Activated T-helper 1 cell treated with anti-CD3 and anti-CD28 coated beads, Interleukin-2, amount 50 U/mL, for 16 hours (primary cell): ENCODE measurements around the gene ZNRF4.
"Not testable (repeated sequence)": the region's sequence is repeated elsewhere in the genome, so short reads cannot be mapped to it uniquely, and the experiment has no call there.

Source experiments
- DNase-seq, 2 donors: peaks; one replicate each; pipeline ENCODE4 v3.0.0-alpha.2; 2020; ENCODE audit warnings: low read depth in 1 of 2, low spot score in 1 of 2

The ZNRF4 gene

DNA sequence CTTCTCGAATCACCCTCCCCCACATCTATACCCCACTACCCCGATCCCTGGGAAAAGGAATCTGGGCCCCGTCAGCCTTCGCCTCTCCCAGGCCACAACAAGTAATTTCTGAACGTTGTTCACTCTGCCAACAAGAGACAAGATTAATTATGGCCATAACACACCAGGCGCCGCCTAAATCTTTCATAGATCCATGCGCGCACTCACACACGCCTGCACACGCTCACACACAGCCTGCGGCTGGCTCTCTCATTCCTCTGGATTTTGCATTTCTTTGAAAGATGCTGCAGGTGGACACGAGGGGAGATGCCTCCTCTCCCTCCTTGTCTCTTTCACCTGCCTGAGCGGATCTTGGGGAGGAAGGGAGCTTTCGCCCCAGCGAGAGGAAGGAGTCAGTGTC, 17.1 kb downstream of the ZNRF4 start:
- no peak for DNase-seq

DNA sequence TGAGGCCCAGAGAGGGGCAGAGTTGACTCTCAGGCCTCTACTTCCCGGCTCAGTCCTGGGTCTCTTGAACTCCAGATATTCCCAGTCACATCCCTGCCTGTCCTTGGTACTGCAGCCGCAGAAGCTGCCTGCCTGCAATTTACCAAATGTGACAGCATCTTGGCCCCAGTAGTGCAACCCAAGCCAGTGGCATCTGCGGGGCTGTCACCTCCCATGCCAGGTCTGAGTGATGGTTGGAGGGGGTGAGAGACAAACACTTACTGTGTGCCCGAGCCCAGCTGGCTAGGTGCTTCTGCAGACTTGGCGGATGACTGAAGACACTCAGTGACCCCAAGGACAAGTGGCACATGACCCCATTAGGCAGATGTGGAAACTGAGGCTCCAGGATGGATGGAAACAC, 18.4 kb downstream of the ZNRF4 start:
- DNase-seq: no peak

DNA sequence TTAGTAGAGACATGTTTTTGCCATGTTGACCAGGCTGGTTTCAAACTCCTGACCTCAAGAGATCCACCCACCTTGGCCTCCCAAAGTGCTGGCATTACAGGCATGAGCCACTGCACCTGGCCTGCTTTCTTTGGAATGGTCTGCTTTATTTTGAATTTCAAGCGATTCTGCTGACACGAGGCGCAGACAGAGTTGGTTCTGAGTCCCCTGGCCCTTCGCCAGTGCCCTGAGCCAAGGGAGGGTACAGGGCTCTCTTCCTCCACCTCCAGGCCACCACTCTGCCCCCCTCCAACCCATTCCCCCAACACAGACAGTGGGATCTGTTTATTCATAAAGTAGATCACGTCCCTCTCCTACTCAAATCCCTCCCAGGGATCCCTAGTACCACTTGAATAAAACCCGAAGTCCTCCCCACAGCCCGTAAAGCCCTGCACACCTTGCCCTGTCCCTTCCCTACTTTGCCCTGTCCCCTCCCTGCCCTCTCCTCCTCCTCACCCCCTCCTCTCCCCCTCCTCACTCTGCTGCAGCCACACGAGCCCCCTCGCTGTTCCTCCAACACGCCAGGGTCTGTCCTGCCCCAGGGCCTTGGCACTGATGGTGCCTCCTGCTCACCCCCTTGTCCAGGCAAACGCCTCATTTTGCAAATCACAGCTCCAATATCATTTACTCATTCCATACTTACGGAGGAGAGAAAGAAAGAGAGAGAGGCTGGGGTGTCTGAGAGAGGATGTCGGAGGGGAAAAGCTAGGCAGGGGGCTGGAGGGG, 22.4 kb downstream of the ZNRF4 start:
- no peak for DNase-seq

DNA sequence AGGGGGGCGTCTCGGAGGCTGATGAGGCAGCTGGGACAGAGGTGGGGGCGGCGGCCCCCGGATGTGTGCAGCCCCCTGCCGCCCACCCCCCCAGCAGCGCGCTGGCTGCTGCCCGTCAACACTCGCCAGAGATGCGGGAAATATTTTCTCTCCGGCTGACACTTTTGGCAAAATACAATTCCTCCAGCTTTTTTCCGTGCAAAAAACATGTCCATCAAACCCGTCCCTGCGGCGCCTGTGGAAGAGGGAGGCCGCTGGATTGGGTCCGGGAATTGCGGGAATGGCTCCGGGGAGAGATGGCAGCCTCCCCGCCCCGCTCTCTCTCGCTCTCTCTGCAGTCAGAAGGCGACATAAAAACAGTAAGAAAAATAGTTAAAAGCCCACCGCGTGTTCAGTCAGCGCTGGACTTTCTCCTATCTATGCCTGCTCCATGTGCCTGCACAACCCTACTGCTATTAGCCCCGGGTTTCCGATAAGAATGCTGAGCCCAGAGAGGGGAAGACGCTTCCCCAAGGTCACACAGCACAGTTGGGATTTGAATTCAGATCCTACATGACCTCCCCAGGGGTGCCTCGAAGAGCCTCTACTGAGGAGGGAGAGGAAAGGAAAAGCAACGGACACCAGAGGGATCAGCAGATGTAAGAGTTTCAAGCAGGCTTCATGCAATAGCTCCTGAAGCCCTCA, 23.2 kb downstream of the ZNRF4 start:
- no peak for DNase-seq

DNA sequence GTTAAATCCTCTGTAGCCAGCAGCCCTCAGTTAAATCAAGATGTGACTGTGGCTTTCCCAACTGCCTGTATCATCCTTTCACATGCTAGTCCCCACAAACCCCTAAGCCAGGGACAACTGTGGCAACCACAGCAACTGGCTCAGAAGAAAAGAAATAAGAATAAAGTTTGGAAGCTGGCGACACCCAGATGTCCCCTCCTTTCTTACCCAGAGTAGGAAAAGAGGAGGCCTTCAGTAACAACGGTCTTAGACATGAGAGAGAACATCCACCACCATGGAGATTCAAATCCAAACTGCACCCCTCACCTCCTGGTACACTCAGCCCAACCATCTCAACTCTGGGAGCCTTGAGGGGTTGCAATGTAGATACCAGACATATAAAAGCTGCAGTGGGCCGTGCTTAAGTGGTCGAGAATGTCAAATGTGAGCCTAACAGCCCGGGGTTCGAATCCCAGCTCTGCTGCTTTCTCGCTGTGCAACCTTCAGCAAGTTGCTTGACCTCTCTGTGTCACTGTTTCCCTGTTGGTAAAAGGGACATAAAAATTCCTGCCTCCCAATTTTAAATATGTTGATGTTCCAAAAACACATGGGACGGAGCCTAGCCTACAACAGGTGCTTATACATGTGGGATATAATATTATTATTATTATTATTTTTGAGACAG, 23.8 kb downstream of the ZNRF4 start:
- DNase-seq: no peak

DNA sequence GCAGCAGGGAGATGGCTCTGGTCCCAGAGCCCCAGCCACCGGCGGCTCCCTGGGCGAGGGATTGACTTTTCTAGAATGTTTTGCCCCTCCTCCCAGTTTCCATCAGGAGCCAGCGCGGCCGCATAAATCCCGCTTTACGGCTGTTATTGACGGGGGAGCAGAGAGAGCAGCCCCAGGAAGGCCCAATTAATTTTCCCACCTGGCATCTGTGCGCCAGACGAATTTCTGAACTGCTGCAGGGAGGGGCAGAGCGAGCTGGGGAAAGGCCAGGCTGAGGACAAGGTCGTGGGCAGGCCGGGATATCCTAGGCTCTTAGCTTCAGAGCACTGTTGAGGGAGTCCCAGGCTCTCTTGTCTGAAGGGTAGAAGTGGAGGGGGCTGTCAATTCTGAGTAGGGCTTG, 24.7 kb downstream of the ZNRF4 start:
- no peak for DNase-seq

DNA sequence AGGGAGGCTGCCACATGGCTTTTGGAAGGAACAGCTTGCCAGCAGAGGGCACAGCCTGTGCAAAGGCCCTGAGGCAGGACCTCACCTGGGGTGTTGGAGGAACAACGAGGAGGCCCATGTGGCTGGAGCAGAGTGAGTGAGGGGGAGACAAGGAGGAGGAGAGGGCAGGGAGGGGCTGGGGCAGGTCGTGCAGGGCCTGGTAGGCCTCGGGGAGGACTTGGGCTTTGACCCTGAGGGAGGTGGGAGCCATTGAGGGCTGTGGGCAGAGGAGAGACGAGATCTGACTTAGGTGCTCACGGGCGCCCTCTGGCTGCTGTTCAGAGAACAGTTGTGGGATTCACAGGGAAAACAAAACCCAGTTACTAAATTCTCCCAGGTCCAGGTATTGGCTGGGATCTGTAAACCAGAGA, 25.2 kb downstream of the ZNRF4 start:
- DNase-seq: peak in 1 of 2 donors; percentile 2

DNA sequence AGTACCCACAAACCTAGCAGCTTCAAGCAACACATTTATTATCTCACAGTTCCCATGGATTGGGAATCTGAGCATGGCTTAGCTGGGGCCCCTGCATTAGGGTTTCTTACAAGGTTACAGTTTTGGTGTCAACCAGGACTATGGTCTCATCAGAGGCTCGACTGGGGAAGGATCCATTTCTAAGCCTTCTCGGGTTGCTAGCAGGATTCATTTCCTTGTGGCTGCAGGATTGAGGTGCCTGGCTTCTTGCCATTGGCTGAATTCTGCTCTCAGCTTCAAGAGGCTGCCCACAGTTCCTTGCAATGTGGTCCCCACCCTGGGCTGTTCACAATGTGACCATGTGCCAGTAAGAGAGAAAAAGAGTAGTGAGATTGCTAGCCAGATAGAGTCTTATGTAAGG, 26.7 kb downstream of the ZNRF4 start:
- no peak for DNase-seq

DNA sequence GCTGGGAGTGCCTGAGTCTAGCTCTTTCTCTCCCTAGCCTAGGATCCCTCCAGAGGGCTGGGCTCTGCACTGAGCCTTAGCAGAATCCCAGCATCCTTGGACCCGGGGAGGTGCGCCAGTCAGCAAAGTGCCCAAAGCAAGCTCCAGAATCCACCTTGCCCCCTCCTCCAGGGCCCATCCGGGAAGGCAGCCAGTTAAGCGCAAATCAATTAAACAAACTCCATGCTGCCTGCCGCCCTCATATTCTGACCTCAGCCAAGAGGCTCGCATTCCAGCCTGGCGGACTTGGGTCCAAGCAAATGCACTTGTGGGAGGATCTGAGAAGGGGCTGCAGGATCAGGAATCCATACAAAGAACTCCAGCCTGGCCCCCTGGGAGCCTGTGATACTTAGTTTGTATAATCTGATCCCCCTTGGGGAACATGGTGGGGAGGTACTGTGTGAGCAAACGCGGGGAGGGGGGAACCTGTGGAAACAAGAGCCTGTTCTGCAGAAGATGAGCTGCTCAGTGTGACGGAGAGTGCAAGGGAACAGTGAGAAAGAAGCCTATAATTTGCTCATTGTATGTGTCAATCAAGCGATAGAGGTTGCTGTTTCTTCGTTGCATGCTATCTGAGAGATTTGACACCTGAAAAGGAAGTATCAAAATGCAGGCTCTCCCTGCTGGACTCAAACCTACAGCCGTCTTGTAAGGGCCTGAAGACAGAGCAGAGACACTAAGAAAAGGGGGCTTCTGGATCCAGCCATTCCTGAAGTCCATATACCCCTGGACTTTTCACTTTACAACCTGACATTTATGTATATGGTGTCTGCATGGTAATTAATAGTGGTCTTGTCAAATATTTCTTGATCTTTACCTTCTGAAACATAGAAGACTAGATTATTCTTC, 29.4 kb downstream of the ZNRF4 start:
- DNase-seq: no peak

DNA sequence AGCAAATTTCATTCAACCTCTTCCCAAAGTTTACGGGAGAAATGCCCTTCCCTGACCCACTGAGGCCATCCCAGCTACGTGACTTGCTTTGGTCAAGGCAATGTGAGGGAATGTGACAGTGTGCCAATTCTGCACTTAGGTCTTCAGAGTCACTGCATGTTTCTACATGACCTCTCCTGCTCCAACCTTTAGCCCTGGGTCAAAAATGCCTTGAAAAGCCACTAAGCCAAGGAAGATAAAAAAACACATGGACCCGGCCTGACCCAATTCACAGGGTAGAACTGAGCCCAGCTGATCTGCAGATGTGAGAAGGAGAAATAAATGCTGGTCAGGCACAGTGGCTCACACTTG, 30.0 kb downstream of the ZNRF4 start:
- DNase-seq: no peak

DNA sequence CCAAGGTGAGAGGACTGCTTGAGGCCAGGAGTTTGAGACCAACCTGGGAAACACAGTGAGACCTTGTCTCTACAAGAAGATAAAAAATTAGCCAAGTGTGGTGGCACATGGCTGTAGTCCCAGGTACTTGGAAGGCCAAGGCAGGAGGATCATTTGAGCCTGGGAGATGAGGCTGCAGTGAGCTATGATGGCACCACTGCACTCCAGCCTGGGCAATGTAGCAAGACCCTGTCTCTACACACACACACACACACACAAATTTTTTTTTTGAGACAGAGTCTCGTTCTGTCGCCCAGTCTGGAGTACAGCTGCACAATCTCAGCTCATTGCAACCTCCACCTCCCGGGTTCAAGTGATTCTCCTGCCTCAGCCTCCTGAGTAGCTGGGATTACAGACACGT, 30.4 kb downstream of the ZNRF4 start:
- not testable (repeated sequence) for DNase-seq

DNA sequence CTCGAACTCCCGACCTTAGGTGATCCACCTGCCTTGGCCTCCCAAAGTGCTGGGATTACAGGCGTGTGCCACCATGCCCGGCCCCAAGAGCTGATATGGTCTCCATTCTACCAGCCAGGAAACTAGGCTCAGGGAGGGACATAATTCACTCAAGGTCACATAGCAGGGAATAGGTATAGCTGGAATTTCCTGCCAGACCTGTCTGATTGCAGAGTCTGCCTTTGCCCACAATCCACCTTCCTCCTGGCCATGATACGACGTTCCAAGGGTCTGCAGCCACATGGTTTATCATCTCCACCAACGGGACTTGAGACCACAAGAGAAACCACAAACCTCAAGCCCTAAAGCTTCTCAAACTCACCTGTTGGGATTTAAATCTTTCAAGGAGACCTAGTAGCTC, 32.0 kb downstream of the ZNRF4 start:
- DNase-seq: no peak

DNA sequence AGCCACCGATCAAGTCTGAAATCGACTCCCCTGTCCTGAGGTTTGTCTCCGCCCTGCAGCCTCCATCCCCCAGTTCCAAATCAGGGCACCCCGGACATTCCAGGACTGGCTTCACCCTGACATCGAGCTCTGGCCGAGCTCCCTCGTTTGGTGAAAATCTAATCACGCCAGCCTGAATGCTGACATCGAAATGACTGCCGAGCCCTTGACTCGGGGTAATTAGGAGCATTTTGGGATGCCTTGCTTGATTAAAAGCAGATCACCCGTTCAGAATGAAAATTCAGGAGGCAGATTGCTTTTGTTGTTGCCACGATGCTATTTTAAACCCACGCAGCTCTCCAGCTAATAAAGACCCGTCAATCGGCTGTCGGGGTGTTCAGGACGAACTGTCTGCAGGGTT, 34.3 kb downstream of the ZNRF4 start:
- DNase-seq: no peak

DNA sequence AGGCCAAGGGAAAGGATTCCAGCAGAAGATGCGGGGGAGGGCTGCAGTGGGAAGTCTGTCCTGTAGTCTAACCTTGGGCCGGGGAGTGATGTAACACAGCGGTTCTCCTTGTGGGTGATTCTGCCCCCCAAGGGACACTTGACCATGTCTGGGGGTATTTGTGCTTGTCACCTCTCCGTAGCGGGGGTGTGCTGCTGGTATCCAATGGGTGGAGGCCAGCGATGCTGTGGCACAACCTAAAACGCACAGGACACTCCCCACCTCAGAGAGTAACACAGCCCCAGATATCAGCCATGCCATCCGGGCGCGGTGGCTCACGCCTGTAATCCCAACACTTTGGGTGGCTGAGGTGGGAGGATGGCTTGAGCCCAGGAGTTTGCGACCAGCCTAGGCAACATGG, 36.3 kb downstream of the ZNRF4 start:
- DNase-seq: no peak

DNA sequence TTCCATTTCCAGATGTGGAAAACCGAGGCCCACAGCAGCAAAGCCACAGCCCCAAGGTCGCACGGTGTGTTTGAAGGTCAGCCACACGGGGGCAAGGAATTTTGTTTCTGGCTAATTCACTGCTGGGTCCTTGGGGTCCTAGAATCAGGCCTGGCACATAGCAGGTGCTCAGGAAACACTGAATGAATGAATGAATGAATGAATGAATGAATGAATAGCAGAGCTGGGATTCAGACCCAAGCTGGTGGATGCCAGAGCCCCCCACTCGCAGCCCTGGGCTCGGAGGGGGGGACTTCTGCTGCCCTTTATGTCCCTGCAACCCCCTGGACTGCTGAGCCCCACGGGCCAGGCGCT, 37.0 kb downstream of the ZNRF4 start:
- DNase-seq: no peak

DNA sequence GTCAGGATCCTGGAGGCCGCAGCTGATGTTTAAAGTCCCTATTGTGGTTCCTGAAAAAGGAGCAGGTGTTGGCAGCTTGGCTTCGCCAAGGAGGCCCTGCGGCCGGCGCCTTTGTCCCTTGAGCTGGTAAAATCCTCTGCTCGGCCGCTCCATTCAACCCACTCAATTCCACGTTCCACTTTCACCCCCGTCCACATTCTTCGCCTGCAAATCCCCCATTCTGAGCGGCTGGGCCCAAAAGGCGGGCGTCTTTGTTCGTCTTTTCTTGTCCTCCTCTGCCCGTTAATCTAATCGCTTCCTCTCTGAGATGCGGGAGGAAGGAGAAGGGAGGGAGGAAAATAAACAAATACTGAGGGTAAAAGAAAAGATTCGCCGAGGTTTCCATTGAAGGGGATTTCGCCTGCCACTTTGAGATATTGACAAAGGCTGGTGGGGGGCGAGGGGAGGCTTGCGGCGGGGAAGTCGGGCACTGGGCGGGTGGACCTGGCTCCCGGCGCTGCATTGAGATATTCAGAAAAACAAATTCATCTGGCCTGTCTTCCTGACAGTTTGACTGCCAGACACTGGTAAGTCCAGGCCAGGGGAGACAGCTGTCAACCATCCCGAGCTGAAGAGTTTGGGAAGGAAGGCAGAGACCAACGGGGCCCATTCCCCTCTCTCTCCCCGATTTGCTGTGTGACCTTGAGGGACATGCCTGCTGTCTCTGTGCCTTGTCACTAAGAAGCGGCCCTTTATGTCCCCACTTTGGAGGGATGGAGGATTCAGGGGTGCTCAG, 37.6 kb downstream of the ZNRF4 start:
- no peak for DNase-seq

DNA sequence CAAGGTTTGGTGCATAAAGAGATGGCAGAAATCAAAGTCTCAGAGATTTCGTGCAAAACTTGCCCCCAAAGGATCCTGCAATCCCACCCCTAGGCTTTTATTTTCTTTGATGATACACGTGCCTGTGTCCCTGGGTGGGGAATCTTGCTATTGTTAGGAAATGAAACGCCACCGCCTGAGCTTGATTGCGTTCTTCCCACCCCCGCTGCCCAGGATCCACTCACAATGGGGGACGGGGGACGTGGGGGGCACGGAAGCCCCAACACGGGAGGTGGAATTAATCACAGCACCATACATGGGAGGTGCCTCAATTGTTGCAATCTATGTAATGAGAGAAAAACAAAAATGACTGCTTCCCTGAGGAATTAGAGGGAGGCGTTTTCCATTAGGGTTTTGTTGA, 39.6 kb downstream of the ZNRF4 start:
- DNase-seq: no peak

DNA sequence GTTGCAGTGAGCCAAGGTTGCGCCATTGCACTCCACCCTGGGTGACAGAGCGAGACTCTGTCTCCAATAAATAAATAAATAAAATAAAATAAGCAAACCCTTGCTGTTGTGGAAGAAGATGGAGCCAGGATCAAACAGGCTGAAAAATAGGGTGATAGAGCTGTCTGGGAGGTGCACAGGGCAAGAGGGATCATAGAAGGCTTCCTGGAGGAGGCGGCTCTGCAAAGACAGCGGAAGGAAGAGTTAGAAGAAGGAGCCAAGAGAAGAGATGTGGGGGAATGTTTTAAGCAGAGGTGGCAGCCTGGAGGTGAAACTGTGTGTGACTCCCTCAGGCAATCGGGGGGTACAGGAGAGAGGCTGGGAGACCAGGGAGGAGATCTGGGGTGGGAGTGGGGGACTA, 40.6 kb downstream of the ZNRF4 start:
- DNase-seq: no peak

DNA sequence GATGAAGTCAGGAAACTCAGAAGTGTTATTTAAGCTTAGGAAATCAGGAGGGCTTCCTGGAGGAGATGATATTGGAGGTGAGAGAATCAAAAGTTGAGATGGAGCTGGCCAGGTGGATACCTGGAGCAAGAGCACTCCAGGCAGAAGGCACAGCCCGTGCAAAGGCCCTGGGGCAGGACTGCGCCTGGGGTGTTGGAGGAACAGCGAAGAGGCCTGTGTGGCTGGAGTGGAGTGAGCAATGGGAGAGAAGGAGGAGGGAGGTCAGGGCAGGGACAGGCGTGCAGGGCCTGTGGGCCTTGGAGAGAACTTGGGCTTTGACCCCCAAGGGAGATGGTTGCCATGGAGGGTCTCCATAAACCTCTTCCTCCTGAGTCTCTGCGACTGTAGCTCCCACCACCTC, 42.1 kb downstream of the ZNRF4 start:
- DNase-seq: no peak

DNA sequence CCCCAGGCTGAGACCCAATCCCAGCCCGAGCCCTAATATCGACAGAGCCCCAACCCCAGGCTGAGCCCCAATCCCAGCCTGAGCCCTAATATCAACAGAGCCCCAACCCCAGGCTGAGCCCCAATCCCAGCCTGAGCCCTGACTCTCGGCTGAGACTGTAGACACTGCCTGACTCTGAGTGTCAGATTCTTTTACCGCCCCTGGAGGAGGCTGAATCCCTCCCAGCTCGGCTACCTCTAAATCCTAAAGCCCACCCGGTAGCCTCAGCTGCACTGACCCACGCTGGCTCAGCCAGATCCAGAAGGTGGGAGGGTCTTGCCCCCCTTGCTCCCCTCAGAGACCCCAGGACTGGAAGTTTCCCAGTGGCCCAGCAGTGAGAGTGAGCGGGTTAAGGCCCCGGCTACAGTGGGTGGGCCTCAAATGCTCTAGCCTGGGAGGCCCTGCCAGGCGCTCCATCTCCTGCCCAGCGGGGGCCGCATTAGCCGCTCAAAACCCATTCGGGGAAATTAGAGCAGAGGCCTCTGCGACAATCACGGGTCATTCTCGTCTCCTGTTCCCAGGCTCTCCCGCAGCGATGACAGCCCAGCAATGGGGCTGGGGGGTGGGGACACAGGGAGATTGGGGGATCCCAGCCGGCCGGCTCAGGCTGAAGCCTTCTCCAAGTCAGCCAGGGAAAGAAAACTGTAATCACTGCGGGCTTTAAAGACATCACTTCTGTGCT, 43.8 kb downstream of the ZNRF4 start:
- no peak for DNase-seq
